ENCODE measurements around the gene PDHX. TPM values are rescaled to one million over a fixed set of nuclear protein-coding genes. Genes with fewer than 3 reads are reported as not detected.
A peak's percentile ranks its signal among the peaks of the same experiment; 100 is the strongest.

Gene PDHX
- polyA plus RNA-seq, 1 donor (not counting 4 experiments of a cell fraction or from before 2014, with no cell fraction given), result 28.5 TPM

DNA sequence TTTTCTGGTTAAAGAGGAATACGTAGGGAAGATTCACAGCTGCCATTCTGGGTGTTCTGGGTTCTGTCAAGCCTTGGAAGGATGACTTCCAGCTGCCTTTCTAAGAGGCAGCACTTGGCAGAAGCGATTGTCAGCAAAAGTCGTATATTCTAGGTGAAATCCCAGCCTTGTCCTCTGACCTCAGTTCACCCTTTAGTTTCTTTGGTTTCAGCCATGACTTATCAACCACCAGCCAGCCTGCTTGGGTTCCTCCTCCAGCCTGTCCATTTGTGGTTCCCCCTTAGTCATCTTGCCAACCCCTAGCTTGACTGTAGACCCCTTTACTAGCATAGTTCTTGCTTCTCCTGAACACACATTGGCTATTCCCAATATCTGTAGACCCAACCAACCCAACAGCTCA is 120.2 kb downstream of the PDHX start:
- no peak overlapping the region for H3K9ac ChIP-seq (ENCODE audit: control insufficient read depth, extremely low read depth, insufficient read depth, low read length)
- TF ChIP-seq, protein P1, sequence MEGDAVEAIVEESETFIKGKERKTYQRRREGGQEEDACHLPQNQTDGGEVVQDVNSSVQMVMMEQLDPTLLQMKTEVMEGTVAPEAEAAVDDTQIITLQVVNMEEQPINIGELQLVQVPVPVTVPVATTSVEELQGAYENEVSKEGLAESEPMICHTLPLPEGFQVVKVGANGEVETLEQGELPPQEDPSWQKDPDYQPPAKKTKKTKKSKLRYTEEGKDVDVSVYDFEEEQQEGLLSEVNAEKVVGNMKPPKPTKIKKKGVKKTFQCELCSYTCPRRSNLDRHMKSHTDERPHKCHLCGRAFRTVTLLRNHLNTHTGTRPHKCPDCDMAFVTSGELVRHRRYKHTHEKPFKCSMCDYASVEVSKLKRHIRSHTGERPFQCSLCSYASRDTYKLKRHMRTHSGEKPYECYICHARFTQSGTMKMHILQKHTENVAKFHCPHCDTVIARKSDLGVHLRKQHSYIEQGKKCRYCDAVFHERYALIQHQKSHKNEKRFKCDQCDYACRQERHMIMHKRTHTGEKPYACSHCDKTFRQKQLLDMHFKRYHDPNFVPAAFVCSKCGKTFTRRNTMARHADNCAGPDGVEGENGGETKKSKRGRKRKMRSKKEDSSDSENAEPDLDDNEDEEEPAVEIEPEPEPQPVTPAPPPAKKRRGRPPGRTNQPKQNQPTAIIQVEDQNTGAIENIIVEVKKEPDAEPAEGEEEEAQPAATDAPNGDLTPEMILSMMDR (optimal IDR thresholded peaks at IDR 0.05 in 1 of 3, IDR thresholded peaks at IDR 0.05 in 1 of 3, conservative IDR thresholded peaks at IDR 0.05 in 1 of 3; ENCODE audit: extremely low read depth in 1 of 3, insufficient read depth in 2 of 3, low read length in 3 of 3), result no peak
- TF ChIP-seq EZH2 (IDR thresholded peaks at IDR 0.05; ENCODE audit: low read length), result no peak
- dilution Hi-C loops (cut with MboI; ENCODE audit: extremely low pct_ligation_motif_present, low sequenced_read_pairs), result no loop called here

DNA sequence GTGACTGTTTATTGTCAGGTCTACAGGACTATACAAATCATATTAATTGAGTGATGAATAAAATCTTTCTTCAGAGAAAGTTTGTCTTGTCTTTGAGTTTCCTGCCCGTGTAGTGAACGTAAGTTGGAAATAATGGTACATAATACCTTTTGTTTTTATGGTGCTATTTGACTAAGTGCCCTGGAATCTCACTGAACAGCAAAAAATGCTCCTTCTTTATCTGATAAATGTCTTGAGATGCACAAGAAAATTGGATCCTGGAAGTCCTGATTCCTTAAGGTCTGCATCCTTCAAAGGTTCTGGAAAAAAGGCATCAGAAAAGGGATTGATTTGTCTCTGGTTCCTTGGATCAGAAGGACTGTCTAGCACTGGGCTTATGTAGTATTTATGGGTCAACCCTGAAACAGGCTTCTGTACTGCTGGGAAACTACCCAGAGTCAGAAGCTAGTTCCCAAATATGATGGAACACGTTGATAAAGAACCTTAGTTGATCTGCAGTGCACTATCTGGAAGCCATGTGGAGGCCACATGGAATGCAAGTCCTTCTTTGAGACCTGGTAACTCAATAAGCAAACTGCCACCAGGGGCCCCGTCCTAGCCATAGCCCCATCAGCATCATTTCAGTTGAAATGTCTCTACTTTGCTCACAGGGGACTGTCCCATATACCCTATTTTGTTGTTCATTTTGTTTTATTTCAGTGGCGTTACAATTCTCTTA is 122.0 kb downstream of the PDHX start:
- H3K4me3 ChIP-seq (ENCODE audit: control insufficient read depth in 2 of 3, extremely low read depth in 1 of 3, insufficient read depth in 2 of 3, low read depth in 1 of 3, low read length in 3 of 3), result peak overlapping the region in 1 of 3 experiments; percentile 25
- H3K9me1 ChIP-seq (ENCODE audit: control insufficient read depth, extremely low read depth, insufficient read depth, low read length), result no peaks in the 10 kb centered on the region
- peak overlapping the region; percentile 99 for H3K27ac ChIP-seq (ENCODE audit: control insufficient read depth, insufficient read depth, low read length)
- no peaks in the 10 kb centered on the region for H3K79me2 ChIP-seq (ENCODE audit: control insufficient read depth, insufficient read depth, low read length)
- peak overlapping the region; percentile 58 for H3K9ac ChIP-seq (ENCODE audit: control insufficient read depth, extremely low read depth, insufficient read depth, low read length)
- H3K4me1 ChIP-seq (ENCODE audit: control insufficient read depth, extremely low read depth, insufficient read depth, low read length), result peaks cover 66% of the 10 kb centered on the region
- no peak for DNase-seq (ENCODE audit: low read depth, low spot score)
- TF ChIP-seq, protein P1 (optimal IDR thresholded peaks at IDR 0.05 in 1 of 3, IDR thresholded peaks at IDR 0.05 in 1 of 3, conservative IDR thresholded peaks at IDR 0.05 in 1 of 3; ENCODE audit: extremely low read depth in 1 of 3, insufficient read depth in 2 of 3, low read length in 3 of 3), result no peak
- TF ChIP-seq EZH2 (IDR thresholded peaks at IDR 0.05; ENCODE audit: low read length), result no peak
- no peaks in the 10 kb centered on the region for H3K27me3 ChIP-seq (ENCODE audit: control insufficient read depth, extremely low read depth, insufficient read depth, low read length)
- peak overlapping the region; percentile 47 for H3K4me2 ChIP-seq (ENCODE audit: control insufficient read depth, extremely low read depth, insufficient read depth, low read depth, low read length)
- dilution Hi-C loops (cut with MboI; ENCODE audit: extremely low pct_ligation_motif_present, low sequenced_read_pairs), result no loop called here
- no peak overlapping the region for H2AFZ ChIP-seq (ENCODE audit: control insufficient read depth, low read length)
- H4K20me1 ChIP-seq (ENCODE audit: control insufficient read depth, extremely low read depth, insufficient read depth, low read length), result no peaks in the 10 kb centered on the region
- H3K36me3 ChIP-seq (ENCODE audit: control insufficient read depth in 2 of 2, extremely low read depth in 1 of 2, insufficient read depth in 2 of 2, low read length in 2 of 2), result no peaks in the 10 kb centered on the region
- FAIRE-seq, result no peak
- no peaks in the 10 kb centered on the region for H3K9me3 ChIP-seq (ENCODE audit: control insufficient read depth, low read depth, low read length)

More for the DNA sequence above, 120.2 kb downstream of the PDHX start:
- Histone ChIP-seq H3K27ac (ENCODE audit: control insufficient read depth, insufficient read depth, low read length) (peak overlapping the region; percentile 57), H3K36me3 (ENCODE audit: control insufficient read depth in 2 of 2, extremely low read depth in 1 of 2, insufficient read depth in 2 of 2, low read length in 2 of 2) (no peaks in the 10 kb centered on the region), H3K9me1 (ENCODE audit: control insufficient read depth, extremely low read depth, insufficient read depth, low read length) (no peaks in the 10 kb centered on the region), H4K20me1 (ENCODE audit: control insufficient read depth, extremely low read depth, insufficient read depth, low read length) (no peaks in the 10 kb centered on the region), H3K79me2 (ENCODE audit: control insufficient read depth, insufficient read depth, low read length) (no peaks in the 10 kb centered on the region), H3K4me3 (ENCODE audit: control insufficient read depth in 2 of 3, extremely low read depth in 1 of 3, insufficient read depth in 2 of 3, low read depth in 1 of 3, low read length in 3 of 3) (no peak overlapping the region), H3K27me3 (ENCODE audit: control insufficient read depth, extremely low read depth, insufficient read depth, low read length) (no peaks in the 10 kb centered on the region), H3K4me1 (ENCODE audit: control insufficient read depth, extremely low read depth, insufficient read depth, low read length) (peaks cover 78% of the 10 kb centered on the region), H2AFZ (ENCODE audit: control insufficient read depth, low read length) (no peak overlapping the region), H3K4me2 (ENCODE audit: control insufficient read depth, extremely low read depth, insufficient read depth, low read depth, low read length) (peak overlapping the region; percentile 10), H3K9me3 (ENCODE audit: control insufficient read depth, low read depth, low read length) (no peaks in the 10 kb centered on the region)
- FAIRE-seq, result no peak
- DNase-seq (ENCODE audit: low read depth, low spot score), result no peak

All from keratinocyte (primary cell).